ENCODE results near the gene MKX. TPM values are rescaled to one million over a fixed set of nuclear protein-coding genes. Genes with fewer than 3 reads are reported as not detected.

MKX gene
- total and polyA plus RNA-seq, 4 donors, result 0.57 to 3.0 (median 2.0) TPM; not detected in 1

GRCh38 chr10:27687326-27687725 lies 58.3 kb downstream of the MKX start:
- H3K9me3 ChIP-seq (ENCODE audit: control insufficient read depth in 4 of 4, low read length in 3 of 4), result no peaks in the 10 kb centered on the region
- H3K9ac ChIP-seq (ENCODE audit: low read depth in 1 of 2, low read length in 2 of 2), result no peak overlapping the region
- DNase-seq (ENCODE audit: low spot score), result no peak
- H3K27me3 ChIP-seq (ENCODE audit: control insufficient read depth in 4 of 4, insufficient read depth in 4 of 4, low read length in 3 of 4), result no peaks in the 10 kb centered on the region
- H3K36me3 ChIP-seq (ENCODE audit: control insufficient read depth in 4 of 4, insufficient read depth in 3 of 4, low read depth in 1 of 4, low read length in 3 of 4), result no peaks in the 10 kb centered on the region
- no peaks in the 10 kb centered on the region for H3K4me1 ChIP-seq (ENCODE audit: control insufficient read depth in 4 of 4, insufficient read depth in 4 of 4, low read length in 3 of 4)
- no peak overlapping the region for H3K4me3 ChIP-seq (ENCODE audit: low read depth in 1 of 3, low read length in 3 of 3)
- TF ChIP-seq REST (IDR thresholded peaks at IDR 0.05) (no peak), YY1 (IDR thresholded peaks at IDR 0.05) (no peak), MAX (IDR thresholded peaks at IDR 0.05) (no peak), SP1 (IDR thresholded peaks at IDR 0.05) (no peak), FOXA2 (IDR thresholded peaks at IDR 0.05) (no peak), HNF4A (conservative IDR thresholded peaks at IDR 0.05) (no peak), NR2F2 (IDR thresholded peaks at IDR 0.05) (no peak), RXRA (IDR thresholded peaks at IDR 0.05) (no peak), EGR1 (IDR thresholded peaks at IDR 0.05; ENCODE audit: low read depth in 2 of 2) (no peak), ZBTB33 (IDR thresholded peaks at IDR 0.05) (no peak), HNF4G (IDR thresholded peaks at IDR 0.05) (no peak), CTCF (IDR thresholded peaks at IDR 0.05; ENCODE audit: low read depth, low read length, missing input control) (no peak), RAD21 (IDR thresholded peaks at IDR 0.05) (no peak), ATF3 (IDR thresholded peaks at IDR 0.05) (no peak), GABPA (IDR thresholded peaks at IDR 0.05 in 1 of 2, conservative IDR thresholded peaks at IDR 0.05 in 1 of 2) (no peak)
- no peak overlapping the region for H3K27ac ChIP-seq (ENCODE audit: low read depth in 1 of 2, low read length in 2 of 2)
- 75% methylated on average over 6 of the region's 6 CpGs for WGBS

GRCh38 chr10:27685681-27686080 lies 59.9 kb downstream of the MKX start:
- Histone ChIP-seq H3K9ac (ENCODE audit: low read depth in 1 of 2, low read length in 2 of 2) (no peak overlapping the region), H3K27ac (ENCODE audit: low read depth in 1 of 2, low read length in 2 of 2) (no peak overlapping the region), H3K36me3 (ENCODE audit: control insufficient read depth in 4 of 4, insufficient read depth in 3 of 4, low read depth in 1 of 4, low read length in 3 of 4) (no peaks in the 10 kb centered on the region), H3K9me3 (ENCODE audit: control insufficient read depth in 4 of 4, low read length in 3 of 4) (no peaks in the 10 kb centered on the region), H3K27me3 (ENCODE audit: control insufficient read depth in 4 of 4, insufficient read depth in 4 of 4, low read length in 3 of 4) (no peaks in the 10 kb centered on the region), H3K4me1 (ENCODE audit: control insufficient read depth in 4 of 4, insufficient read depth in 4 of 4, low read length in 3 of 4) (no peaks in the 10 kb centered on the region), H3K4me3 (ENCODE audit: low read depth in 1 of 3, low read length in 3 of 3) (no peak overlapping the region)
- TF ChIP-seq HNF4G (IDR thresholded peaks at IDR 0.05) (no peak), NR2F2 (IDR thresholded peaks at IDR 0.05) (no peak), EGR1 (IDR thresholded peaks at IDR 0.05; ENCODE audit: low read depth in 2 of 2) (no peak), REST (IDR thresholded peaks at IDR 0.05) (no peak), HNF4A (conservative IDR thresholded peaks at IDR 0.05) (no peak), ZBTB33 (IDR thresholded peaks at IDR 0.05) (no peak)
- no peak for DNase-seq (ENCODE audit: low spot score)
- WGBS, result 85% methylated on average over 8 of the region's 8 CpGs

All from liver (tissue), 9 donors.